ENCODE measurements around the gene OR6T1. TPM values are rescaled to one million over a fixed set of nuclear protein-coding genes. Genes with fewer than 3 reads are reported as not detected.

Gene OR6T1, protein sequence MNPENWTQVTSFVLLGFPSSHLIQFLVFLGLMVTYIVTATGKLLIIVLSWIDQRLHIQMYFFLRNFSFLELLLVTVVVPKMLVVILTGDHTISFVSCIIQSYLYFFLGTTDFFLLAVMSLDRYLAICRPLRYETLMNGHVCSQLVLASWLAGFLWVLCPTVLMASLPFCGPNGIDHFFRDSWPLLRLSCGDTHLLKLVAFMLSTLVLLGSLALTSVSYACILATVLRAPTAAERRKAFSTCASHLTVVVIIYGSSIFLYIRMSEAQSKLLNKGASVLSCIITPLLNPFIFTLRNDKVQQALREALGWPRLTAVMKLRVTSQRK
- total RNA-seq: not detected in 2 replicates

DNA sequence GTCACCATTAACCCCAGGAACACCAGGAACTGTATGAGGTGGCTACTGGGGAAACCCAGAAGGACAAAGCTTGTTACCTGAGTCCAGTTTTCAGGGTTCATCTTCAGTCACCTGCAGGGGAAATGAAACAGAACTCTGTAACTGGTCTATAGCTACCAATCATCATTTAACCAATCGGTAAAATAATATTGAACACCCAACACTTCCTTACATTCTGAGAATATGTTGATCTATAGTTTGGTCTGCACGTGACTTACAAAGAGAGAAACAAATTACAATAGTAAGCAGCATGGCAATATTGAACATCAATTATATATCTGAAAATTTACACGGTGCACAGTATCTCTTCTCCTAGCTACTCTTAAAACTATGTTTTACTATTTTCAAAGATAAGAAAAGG, at the start of gene OR6T1:
Gene OR6T1, minus strand, starts transcription at position 101 of the 400 bp plus-strand sequence. Its CDS starts 0 bp downstream, at position 101.

DNA sequence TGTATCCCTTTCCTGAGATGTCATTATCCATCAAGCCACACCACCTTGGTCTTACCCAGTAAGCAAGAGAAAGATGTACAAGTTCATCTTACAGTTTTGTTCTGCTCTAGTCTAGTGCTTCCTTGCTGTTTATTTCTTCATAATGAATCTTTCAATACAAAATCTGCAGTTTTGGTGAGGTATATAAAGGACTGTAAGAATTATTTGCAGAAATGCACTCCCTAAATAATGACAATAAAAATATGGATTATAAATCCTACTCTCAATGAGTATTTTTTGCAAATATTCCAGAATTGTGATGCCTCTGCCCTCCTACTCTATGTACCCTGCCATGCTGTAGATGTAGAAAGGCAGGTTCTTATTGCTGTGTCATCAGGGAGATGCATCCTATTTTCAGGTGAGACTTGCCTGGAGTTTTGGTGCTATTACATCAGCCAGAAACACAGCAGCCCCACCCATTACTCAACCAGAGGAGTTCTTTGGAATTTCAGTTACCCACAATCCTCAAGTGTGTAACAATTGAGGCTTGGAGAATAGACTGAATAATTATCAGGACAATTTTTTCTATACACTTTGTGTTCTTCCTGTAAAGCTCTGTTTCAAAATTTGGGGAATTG, 34.2 kb upstream of the OR6T1 start, which contains the start of gene OR10S1:
Gene OR10S1, minus strand, starts transcription at position 51 of the 617 bp plus-strand sequence. CDS start 117 bp downstream, outside the sequence.

DNA sequence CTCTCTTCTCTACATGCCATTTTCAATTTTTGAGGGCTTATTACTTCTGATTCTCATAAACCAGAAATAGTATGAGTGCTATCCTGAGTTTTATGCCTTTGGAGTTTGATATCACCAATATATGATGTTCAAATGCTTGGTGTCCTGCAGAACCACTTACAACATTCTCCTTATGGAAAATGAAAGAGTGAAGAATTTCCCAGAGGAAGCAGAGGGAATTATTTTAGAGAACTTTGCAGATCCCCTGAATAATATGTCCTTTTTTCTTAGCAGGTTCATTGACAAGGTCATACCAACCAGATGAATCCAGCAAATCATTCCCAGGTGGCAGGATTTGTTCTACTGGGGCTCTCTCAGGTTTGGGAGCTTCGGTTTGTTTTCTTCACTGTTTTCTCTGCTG, 4.3 kb downstream of the OR6T1 start, which contains the start of gene OR4D5:
Gene OR4D5, plus strand, starts transcription at position 301 of the 400 bp plus-strand sequence. Its CDS starts 0 bp downstream, at position 301.

DNA sequence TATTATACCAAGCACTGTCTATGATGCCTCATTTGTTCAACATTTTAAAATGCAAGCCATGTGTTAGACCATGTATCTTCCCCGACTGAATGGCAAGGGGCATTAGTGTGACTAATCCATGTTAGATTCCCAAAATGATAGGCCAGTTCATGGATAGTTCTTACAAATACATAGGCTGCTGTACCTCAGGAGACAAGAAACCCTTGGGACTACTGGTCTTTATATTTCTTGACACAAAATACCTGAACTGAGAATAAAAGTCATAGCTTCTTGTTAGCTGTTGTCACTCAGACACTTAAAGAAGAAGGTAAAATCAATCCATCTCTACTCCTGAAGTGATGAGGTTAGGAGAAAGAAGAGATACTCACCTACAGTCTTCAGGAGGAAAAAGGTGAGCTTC, 41.8 kb downstream of the OR6T1 start, which contains the start of gene OR8D4:
Gene OR8D4, plus strand, starts transcription at position 301 of the 400 bp plus-strand sequence. CDS start 4,265 bp downstream, outside the sequence.

Other genes with a start within 250 kb of the OR6T1 start
- 4.3 and 5.9 TPM in 2 replicates for gene ZNF202, start 202.2 kb downstream of the OR6T1 start, total RNA-seq
- gene OR6X1, start 189.3 kb downstream of the OR6T1 start, total RNA-seq: not detected in 2 replicates
- not detected in 2 replicates for gene OR6M1, start 137.5 kb downstream of the OR6T1 start, total RNA-seq
- not detected in 2 replicates for gene TMEM225, start 58.2 kb downstream of the OR6T1 start, total RNA-seq
- not detected in 2 replicates for gene OR8D4, start 41.7 kb downstream of the OR6T1 start, total RNA-seq
- gene OR4D5, start 4.2 kb downstream of the OR6T1 start, total RNA-seq: not detected in 2 replicates
- not detected in 2 replicates for gene OR10S1, start 33.9 kb upstream of the OR6T1 start, total RNA-seq
- not detected in 2 replicates for gene OR10G6, start 51.3 kb upstream of the OR6T1 start, total RNA-seq
- gene OR10G4, start 69.2 kb upstream of the OR6T1 start, total RNA-seq: not detected in 2 replicates
- gene OR10G9, start 79.2 kb upstream of the OR6T1 start, total RNA-seq: not detected in 2 replicates
- not detected in 2 replicates for gene OR10G8, start 83.0 kb upstream of the OR6T1 start, total RNA-seq
- gene OR10G7, start 97.5 kb upstream of the OR6T1 start, total RNA-seq: not detected in 2 replicates
- 7.3 and 7.8 TPM in 2 replicates for gene VWA5A, start 171.6 kb upstream of the OR6T1 start, total RNA-seq
- not detected in 2 replicates for gene OR10D3, start 239.5 kb upstream of the OR6T1 start, total RNA-seq